HG03457 (cell line): Measurements from ENCODE around the gene HEXD.

Source experiments
- ATAC-seq: cut with Tn5 transposase; IDR thresholded peaks from one replicate; pipeline ENCODE4 v1.9.1; 2021; ENCODE audit warnings: moderate number of reproducible peaks; ENCODE audit not compliant: unreplicated experiment

The HEXD gene

DNA sequence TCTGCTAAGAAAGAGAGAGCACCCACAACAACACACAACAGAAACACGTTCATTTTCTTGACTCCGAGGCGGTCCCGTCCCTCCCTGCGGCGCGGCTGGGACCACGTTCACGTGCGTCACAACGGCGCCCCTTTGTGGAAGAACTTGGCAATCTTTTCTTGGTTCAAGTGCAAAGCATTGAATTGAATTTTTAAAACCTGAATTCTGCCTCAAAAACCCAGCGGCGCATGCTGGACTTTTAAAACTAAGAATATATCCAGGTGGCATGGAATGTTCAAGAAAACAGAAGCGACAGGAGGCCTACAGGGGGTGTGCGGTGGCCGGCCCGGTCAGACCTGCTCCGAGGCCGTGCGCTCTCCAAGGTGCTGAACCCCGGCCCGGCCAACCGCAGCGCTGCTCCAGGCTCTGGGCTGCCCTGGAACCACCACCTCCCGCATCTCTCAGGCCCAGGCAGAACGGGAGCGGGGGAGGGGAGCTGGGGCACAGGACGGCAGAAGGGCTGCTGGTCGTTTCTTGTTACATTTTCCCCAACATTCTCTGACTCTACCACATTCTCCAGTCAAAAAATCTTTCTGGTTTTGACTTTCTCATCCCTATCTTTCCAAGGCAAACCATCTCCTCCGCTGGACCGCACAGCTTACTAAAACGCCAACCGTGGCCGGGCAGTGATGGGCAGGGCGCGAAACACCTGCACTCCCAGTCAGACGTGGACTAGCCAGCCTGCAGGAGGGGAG lies 3.4 kb upstream of the HEXD start:
- ATAC-seq, result no peak

DNA sequence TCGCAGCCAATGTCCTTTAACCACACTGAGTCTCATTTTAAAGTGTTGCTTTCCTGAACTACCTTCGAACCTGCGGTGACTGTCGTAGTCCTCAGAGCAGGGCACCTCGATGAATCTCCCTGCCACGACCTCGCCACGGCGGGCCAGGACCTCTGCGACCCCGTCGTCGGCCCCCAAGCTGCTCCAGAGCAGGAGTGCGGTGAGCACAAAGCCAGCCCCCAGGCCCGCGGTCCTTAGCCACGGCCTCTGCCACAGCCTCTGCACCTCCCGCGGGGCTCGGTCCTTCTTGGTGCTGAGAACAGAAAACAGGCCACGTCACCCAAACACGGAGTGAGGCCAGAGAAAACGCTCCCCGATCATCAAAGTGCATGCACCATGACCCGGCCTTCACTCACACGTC lies 2.8 kb upstream of the HEXD start:
- ATAC-seq, result no peak

DNA sequence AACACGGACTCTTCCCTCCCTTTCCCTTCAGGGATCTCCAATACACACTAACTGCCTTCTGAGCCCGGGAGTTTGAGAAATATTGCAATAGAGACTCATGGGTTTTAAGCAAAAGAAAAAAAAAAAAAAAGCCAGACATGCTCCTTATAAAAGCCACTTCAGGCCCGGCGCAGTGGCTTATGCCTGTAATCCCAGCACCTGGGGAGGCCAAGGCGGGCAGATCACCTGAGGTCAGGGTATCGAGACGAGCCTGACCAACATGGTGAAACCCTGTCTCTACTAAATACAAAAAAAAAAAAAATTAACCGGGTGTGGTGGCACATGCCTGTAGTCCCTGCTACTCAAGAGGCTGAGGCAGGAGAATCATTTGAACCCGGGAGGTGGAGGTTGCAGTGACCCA lies 2.4 kb upstream of the HEXD start:
- no peak for ATAC-seq

DNA sequence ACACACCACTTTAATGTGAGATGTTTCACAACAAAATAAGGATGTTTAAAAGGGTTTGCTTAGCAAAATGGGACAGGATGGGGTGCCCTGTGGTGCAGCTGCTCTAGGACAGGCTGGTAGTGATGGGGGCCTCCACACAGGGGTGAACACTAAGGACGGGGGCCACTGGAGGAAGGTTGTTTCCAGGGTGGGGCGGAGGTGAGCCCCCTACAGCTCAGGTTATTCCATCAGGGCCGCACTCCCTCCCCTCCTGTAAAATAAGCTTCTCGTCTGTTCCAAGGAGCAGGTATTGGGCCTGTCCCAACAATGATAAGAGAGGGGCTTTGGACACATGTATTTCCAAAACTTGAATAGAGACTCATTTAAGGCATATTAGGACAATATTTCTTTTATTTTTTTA lies 1.9 kb upstream of the HEXD start:
- no peak for ATAC-seq

DNA sequence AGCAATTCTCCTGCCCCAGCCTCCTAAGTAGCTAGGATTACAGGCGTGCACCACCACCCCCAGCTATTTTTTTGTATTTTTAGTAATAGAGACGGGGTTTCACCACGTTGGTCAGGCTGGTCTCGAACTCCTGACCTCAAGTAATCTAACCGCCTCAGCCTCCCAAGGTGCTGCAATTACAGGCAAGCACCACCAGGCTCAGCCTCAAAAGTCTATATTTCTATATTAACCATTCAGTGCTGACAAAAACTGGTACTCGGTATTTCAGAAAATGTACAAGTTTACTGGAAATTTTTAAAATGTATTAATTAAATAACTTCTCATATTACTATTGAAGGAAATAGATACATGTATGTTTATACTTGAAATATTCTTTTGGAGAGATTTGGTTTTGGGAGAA lies 1.4 kb upstream of the HEXD start:
- no peak for ATAC-seq

DNA sequence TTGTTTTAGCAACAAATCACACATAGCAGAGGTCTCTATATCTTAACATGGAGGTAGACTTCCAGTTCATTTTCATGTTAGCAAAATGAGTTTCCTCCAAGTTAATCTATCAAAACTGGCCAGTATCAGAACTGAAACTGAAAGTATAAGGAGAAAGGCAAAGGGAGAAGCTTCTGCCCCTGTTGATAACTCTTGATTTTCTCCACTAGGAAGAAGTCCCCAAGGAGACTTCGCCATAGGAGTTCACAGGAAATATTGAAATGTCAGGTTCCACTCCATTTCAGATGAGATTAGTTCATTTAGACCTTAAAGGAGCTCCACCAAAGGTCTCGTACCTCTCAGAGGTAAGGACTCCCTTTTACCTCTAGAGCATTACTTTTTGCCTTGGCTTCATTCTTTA lies 1.4 kb downstream of the HEXD start:
- ATAC-seq, result no peak

DNA sequence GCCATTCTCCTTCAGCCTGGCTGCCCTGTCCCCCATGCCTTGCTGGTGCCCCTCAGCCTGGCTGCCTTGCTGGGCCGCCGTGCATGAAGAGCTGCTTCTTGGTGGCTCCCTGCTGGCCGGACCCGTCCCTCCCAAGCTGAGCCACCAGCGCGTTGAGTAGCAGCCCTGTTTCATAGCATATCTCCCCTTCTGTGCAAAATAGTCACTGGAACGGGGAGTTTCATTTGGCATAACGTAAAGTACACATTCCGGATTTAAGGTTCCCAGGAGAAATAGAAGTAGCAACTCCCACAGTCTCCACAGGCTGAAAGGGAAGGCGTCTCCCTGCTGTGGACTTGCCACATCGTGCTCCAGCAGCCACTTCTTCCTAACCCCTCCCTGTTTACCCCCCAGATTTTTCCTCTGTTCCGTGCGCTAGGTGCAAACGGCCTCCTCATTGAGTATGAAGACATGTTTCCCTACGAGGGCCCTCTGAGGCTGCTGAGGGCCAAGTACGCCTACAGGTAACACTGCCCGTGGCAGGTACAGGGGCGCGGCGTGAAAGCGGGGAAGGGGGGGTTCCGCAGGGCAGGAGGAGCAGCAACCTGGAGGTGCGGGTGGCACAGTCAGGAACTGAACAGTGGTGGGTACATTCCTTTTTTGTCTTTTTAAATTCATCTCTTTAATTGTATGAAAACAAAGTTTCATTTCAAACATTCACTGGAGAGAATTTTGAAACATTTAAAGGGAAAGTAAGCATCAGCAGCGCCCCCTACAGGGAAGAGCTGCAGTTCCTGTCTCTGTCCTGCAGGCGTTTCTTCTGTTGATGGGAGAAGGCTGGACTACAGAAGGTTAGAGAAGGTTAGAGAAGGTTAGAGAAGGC lies 6.1 kb downstream of the HEXD start:
- ATAC-seq, result no peak

DNA sequence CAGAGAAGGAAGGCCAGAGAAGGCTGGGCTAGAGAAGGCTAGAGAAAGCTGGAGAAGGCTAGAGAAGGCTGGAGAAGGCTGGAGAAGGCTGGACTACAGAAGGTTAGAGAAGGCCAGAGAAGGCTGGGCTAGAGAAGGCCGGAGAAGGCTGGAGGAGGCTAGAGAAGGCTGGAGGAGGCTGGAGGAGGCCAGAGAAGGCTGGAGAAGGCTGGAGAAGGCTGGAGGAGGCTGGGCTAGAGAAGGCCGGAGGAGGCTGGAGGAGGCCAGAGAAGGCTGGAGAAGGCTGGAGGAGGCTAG lies 6.7 kb downstream of the HEXD start:
- ATAC-seq, result no peak

DNA sequence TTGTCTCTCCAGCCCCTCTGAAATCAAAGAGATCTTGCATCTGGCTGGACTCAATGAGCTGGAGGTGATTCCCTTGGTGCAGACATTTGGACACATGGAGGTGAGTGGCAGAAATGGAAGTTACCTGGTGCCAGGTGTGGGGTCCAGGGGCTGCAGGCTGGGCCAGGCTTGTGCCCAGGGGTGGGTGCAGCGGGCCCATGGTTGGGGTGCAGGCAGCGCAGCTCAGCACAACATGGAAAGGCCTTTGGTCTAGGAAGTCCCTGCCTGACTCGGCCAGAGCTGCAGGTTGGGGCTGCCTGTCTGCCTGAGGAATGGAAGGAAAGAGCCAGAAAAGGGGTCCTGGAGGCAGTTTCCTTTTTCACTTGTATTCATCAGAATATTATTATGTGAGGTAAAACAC lies 10.4 kb downstream of the HEXD start:
- ATAC-seq, result no peak

DNA sequence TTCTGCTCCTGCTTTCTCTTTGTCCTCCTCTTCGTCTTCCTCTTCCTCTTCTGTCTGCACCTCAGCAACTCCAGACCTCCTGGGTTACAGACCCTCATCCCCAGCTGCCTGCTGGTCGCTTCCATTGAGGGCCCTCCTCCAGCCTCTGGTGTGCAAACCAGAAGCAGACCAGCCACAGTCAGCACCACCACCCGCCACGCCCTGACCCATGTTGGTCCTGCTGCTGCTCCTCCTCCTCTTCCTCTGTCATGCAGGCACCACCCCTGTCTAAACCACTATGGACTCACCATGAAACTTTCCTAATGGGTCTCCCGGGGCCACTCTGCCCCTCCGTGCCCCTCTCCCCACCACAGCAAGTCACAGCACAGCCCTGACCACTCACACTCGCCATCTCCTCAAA lies 11.7 kb downstream of the HEXD start:
- ATAC-seq, result no peak

DNA sequence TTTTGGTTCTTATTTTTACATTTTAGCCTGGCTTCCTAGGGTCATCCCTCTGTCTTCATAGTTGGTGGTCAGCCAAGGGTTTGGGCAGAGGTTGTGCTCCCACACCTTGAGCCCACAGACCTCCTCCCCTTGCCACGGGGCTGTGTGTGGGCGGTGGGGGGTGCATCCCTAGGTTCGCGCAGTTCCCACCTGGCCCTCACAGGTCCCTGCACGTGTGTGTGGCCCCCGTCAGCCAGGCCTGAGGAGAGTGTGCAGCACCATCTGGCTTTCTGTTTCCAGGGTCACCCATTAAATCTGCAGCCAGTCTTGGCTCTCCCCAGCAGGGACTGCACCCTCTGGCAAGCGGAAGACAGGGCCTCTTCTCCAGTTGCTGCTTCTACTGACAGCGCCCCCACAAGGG lies 13.9 kb downstream of the HEXD start:
- ATAC-seq, result no peak

DNA sequence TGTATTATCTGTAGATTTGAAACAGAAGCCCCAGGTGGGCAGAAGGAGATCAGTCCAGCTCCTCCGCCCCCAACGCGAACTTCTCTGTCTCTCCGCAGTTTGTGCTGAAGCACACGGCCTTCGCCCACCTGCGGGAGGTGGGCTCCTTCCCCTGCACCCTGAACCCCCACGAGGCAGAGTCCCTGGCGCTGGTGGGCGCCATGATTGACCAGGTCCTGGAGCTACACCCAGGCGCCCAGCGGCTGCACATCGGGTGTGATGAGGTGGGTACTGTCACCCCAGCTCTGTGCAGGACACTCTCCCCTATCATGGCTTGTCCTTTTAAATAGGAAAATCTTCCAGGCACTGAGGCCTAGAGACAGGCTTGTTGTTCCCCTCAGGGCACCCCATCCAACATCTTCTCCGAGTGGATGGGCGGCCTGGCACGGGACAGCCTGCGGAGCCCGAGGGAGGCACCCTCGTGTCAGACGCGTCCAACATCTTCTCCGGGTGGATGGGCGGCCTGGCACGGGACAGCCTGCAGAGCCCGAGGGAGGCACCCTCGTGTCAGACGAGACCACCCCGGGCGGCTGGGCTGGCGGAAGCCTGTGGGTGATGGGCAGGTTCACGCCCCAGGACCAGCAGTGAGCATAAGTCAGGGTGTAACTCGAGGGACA lies 15.5 kb downstream of the HEXD start:
- ATAC-seq, result no peak

DNA sequence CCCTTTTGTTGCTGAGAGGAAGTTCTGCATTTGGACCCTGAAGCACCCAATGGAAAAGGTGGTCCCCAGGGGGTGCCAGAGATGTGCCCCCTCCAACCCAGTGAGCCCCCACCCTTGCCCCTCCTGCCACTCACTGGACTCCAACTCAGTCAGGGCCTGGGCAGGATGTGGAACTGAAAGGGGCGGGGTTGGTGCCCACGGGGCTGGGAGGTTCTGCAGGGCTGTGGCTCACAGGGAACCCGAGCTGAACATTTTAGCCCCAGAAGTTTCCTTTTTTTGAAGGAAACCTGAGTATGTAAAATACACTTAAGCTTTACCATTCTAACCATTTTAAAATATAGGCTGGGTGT lies 16.0 kb downstream of the HEXD start:
- ATAC-seq, result no peak

DNA sequence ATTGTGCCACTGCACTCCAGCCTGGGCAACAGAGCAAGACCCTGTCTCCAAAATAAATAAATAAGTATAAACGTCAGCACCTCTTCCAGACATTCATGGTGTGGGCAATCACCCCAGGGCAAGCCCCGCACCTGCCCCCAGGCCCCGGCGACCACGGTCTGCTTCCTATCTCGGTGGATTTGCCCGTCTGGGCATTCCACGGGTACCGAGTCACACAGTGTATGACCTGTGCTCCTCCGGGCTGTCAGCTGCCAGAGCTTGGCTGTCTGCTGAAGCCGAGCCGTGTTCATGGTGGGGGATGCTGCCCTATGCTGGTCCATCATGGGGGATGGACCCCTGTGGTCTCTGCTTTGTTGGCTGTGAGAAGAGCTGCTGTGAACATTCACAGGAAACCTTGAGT lies 17.0 kb downstream of the HEXD start:
- no peak for ATAC-seq

DNA sequence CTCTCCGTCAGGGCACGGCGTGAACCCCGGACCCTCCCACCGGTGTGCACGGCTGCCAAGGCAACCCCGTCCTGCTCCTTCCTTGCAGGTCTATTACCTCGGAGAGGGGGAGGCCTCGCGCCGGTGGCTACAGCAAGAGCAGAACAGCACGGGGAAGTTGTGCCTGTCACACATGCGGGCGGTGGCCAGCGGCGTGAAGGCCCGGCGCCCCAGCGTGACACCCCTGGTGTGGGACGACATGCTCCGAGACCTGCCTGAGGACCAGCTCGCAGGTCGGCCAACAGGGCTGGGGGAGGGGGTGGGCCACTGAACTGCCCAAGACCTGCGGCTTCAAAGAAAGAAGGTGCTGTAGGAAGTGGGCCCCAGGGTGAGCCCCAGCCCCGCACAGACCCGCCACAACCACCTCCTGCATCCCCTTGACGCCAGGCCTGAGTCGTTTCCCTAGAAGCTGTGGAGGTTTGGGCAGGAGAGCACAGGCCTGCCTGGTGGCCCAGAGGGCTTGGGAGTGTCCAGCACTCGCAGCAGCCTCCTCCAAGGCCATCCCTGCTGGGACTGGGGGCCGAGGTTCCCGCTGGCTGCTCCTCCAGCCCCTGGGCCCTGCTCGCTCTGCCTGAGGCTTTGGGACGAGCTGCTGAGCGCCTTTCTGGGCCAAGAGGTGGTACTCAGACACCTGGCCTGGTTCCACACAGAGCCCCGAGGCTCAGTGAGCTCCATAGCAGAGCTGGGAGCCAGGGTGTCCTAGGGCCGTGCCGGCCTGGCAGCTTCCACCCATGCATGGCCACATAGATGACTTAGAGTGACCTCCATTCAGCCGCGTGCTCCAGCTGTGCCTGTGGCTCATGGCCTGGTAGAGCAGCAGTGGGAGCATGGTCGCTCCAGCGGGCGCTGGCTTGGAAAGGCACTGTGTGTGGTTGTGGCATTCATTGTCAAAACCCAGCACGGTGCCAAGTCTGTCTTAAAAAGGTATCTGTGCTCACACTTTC lies 17.7 kb downstream of the HEXD start:
- no peak for ATAC-seq

DNA sequence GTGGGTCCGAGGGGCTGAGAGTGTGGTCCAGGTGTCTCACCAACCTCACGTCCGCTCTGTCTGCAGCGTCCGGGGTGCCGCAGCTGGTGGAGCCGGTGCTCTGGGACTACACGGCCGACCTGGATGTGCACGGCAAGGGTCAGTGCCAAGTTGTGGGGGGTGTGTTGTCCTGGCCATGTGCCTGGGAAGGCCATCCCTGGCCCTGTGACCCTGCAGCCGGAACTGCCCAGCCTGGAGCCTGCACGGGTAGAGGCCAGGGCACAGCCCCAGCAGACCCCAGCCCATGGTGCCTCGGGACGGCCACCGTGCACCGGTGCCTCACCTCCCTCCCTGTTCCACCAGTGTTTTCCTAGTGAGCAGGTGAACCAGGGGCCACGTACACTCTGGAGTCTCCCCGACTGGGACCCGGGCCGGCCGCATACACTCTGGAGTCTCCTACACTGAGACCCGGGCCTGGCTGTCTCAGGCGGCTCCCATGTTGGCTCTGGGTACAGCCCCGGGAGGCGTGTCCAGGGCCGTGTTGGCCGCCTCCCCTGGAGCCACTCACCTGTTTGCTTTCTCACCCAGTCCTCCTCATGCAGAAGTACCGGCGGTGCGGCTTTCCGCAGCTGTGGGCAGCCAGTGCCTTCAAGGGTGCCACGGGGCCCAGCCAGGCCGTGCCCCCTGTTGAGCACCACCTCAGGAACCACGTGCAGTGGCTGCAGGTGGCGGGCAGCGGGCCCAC lies 18.6 kb downstream of the HEXD start:
- no peak for ATAC-seq

DNA sequence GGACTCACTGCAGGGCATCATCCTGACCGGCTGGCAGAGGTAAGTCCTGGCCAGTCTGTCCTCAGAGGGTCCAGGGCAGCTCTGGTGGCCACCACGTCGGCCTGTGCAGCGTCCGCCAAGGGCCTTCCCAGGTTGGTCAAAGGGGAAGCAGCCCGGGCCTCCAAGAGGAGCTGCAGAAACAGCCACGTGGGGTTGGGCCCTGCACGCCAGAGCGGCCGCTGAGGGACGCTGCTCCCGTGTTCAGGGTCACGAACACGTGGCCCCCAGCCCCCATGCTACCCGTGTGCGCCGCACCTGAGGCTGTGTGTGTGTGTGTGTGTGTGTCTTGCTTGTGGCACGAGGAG lies 19.1 kb downstream of the HEXD start:
- ATAC-seq, result no peak

DNA sequence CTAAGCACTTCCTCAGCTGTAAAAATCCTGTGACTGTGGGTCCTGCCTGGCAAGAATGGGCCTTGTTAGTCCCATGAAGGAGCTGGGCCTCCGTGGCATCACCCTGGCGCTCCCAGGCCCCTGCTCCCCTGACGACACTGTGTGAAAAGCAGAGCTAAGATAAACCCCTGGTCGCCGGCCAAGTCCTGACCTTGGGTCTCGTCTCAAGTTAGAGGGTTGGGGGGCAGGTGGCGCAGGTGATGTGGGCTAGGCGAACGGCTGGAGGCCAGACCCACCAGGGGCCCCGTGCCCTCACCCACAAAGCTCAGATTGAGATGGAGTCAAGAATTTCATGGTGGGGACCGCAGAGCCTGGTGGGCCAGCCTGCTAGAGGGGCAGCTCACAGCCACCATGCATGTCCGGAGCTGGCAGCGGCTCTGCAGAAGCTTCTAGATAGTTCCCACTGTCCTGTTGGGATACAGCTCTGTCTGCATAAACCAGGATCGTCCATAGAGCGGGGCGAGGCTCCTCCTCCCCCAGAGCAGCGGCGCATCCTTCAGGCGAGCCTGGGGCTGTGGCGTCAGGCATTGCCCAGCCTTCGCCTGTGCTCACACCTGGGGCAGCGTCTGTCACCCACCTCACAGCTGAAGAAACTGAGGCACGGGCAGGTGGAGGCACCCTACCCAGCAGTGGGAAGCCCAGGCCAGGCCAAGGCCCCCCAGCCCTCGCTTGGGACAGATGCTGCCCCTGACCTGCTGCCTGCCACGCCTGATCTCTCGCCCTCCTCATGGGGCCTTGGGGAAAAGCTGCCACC lies 20.4 kb downstream of the HEXD start:
- ATAC-seq, result no peak

DNA sequence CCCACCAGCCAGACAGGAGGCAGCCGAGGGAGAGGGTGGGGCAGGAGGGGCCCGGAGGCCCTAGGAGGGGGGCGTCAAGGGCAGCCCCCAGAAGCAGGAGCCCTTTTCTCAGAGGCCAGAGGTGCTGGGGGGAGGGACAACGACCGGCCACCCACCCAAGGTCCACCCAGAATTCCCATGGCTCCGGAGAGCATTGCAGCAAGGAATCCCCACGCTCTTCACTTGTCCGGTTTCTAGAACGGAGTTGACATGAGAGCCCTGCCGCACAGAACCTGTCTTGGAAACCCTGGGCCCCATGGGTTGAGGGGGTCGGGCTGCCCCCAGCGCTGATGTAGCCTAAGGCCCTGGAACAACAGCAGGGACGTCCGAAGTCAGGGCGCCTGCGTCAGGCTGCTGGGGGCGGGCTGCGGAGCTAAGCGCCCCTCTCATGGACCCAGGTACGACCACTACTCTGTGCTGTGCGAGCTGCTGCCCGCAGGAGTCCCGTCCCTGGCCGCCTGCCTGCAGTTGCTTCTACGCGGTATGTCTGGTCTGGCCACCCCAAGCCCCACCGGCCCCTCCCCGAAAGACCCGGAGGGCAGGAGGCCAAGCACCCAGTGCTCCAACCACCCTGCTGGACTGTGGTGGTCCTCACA lies 21.2 kb downstream of the HEXD start:
- ATAC-seq, result no peak
